CD4-positive, alpha-beta T cell treated with Interferon alpha-2 for 1 hour (primary cell): Measurements from ENCODE around the gene CXCL3.

Source experiments
- DNase-seq, 2 donors: peaks; one replicate each; pipeline ENCODE4 v3.0.0-alpha.2; 2020 to 2022

Gene CXCL3

GRCh38 chr4:74055096-74055495, 16.6 kb upstream of the CXCL3 start:
- DNase-seq, result no peak

DNA sequence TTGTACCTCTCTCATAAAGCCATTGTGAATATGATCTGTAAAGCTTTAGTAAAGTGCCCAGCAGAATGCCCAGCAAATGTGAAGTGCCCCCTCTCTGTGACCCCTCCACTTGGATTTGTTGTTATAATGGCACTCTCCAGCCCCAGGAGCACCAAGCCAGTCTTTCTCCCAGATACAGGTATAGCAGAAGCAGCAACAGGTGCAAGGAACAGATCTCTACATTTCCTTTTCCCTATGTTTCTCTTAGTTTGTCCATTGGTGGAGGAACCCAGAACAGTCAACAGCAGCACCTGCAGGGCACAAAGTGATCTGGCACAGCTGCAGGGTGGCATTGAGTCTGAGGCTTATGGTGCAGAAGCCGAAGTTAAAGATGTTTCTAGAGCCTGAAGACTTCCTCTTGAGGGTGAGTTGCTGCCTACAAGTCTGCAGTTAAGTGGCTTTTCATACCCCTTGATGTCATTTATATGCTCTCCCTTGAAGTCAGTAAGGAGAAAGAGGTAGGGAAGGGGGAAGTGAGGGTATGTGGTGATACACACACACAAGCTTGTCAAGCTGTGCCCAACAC, 16.1 kb upstream of the CXCL3 start:
- DNase-seq, result no peak

DNA sequence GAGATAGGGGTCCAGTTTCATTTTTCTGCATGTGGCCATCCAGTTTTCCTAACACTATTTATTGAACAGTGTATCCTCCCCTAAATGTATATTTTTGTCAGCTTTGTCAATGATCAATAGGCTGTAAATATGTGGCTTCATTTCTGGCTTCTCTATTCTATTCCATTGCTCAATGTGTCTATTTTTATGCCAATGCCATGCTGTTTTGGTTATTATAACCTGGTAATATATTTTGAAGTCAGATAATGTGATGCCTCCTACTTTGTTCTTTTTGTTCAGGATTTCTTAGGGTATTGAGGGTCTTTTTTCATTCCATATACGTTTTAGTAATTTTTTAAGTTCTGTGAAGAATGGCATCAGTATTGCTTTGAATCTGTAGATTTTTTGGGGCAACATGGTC, 8.7 kb upstream of the CXCL3 start:
- DNase-seq, result no peak

- DNase-seq, result no peak
Measured at GRCh38 chr4:74045772-74046171, 7.3 kb upstream of the CXCL3 start.

DNA sequence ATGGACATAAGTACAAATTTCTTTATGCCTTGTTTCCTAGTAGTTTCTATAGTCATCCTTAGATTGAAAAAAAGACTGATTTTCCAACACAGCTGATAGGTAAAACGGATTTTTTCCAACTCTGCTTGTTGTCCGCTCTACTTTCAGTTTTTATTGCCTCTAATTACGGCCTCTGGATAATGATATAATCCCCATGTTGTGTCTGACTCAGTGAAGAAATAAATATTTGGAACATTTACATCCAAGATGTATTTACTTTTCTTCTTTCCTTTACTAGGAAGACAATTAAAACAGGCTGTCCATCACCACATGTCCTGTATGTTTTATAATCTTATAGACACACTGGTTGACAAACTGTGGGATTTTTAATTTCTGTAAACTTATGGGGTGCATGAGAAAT, 6.8 kb upstream of the CXCL3 start:
- no peak for DNase-seq

- no peak for DNase-seq
Measured at GRCh38 chr4:74044677-74045076, 6.2 kb upstream of the CXCL3 start.

GRCh38 chr4:74042681-74043080, 4.2 kb upstream of the CXCL3 start:
- no peak for DNase-seq

DNA sequence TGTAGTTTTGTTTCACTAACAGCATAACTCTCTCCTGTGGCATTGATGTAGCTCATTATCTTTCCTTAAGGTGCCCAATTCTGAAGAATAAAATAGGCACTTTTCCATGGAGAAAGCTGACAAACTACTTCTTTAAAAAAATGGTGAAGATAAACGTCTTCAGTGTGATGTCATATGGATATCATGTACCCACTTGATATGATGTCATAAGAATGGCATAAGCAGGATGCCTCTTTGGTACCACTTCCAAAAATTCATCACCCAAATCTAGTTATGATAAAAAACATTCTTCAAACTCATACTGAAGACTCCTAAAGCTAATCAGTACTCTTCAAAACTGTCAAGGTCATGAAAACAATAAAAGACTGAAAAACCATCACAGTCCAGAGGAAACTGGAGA, 2.9 kb upstream of the CXCL3 start:
- DNase-seq, result no peak

DNA sequence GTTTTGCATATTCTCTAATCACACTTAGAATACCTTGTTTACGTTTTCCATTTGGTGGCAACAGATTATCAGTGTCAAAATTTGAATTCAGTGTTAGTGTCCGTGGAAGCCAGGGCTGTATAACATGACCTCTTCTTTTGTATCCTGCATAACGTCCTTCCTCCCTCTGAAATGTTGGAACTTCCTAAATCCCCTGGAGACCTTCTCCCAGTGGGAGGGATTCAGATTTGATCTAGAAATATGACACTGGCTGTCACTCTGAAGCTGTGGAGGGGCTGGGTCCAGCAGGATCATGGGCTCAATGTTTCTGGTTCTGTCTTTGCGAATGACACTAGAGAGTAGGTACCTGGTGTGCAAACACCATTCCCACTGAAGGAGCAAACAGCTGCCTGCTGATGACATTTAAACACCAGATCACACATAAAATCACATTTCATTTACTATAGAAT, 850 bp upstream of the CXCL3 start:
- DNase-seq, result no peak

GRCh38 chr4:74038086-74038424, 434 bp downstream of the CXCL3 start:
- DNase-seq, result no peak

DNA sequence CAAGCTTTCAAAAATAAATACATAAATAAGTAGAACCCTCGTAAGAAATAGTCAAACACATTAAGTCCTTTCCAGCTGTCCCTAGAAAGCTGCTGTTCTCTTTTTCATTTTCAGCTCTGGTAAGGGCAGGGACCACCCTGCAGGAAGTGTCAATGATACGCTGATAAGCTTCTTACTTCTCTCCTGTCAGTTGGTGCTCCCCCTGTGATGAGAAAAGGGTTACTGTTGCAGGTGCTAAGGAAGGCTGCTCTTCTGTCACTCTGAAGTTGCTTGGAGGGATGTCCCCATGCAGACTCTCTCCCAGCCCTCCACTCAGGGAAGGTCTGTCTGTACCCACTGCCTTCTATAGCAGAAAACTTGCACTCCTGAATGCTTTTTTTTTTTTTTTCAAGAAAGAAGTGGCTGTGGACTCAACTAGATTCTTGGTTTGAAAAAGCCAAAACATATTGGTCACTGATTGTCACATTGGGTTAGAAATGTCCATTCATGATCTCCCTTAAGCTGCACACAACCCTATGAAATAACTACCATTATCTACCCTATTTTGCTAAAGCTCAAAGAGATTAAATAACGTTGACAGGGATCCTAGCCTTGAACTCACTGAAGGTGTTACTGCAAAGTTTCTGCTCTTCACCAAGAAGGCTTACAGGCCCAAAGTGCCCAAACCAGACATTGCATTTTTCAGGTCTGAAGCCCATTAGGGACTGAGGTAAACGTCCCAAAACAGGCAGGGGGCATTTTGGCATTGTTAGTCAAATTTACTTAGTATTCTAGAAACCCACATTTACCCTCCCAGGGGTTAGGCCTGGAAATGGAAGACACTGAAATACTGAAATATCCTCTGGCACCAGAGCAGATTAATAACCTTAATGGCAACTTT, 1.2 kb downstream of the CXCL3 start:
- no peak for DNase-seq

- DNase-seq, result no peak
Measured at GRCh38 chr4:74033739-74034138, 4.8 kb downstream of the CXCL3 start.

GRCh38 chr4:74032064-74032463, 6.4 kb downstream of the CXCL3 start:
- DNase-seq, result no peak

DNA sequence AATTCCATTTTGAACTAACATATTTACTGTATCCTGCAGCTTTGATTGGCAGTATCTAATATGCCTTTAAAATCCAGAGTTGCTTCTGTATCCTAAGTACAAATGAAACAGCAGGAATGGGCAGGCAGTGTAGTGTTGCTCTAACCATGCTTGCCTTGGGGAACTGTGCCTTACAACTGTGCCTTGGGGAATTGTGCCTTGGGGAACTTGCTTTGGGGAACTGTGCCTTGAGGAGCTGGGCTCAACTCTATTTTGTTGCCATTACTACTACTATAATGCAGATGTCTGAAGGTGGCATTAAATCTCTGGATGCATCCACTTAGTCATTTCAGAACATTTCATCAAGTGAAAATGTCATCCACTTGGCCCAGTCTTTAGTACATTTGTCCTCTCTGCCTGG, 6.9 kb downstream of the CXCL3 start:
- no peak for DNase-seq

GRCh38 chr4:74030285-74030684, 8.2 kb downstream of the CXCL3 start:
- no peak for DNase-seq

GRCh38 chr4:74028504-74028903, 10.0 kb downstream of the CXCL3 start:
- no peak for DNase-seq

DNA sequence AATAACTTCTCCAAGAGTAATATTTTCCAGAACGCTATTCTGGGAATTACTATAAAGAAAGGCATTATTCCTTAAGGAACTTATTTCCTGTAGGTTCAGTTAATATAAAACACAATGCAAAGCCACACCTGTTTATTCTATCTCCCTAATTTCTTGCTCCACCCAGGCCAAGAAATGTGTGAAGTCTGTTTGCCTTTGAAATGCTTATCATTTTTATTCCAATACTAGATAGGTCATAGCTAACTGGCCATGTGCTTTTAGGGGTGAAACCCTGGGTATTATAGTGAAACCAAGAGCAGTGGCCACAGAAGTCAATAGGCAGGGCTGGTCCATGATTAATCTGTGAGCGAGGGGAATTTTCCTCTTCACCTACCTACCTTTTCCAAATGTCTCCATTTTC, 14.8 kb downstream of the CXCL3 start:
- DNase-seq, result no peak

- DNase-seq, result no peak
Measured at GRCh38 chr4:74021601-74022000, 16.9 kb downstream of the CXCL3 start.

DNA sequence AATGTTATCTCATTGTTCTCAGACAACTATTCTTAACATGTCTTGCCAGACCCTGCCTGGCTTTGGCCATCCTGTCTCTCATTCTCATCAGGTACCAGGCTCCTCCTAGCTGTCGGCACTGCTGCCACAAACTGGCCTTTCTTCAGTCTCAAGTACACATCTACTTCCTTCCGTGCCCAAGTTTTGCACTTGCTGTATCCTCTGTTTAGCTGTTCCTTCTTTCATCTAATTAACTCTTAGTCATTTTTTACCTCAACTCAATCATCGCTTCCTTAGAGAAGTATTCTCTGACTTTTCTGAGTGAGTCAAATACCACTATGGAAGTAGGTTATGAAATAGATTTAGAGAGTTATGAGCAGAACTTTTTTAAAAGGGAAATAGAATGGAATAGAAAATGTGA, 19.7 kb downstream of the CXCL3 start:
- DNase-seq, result peak in 1 of 2 donors; percentile 5

DNA sequence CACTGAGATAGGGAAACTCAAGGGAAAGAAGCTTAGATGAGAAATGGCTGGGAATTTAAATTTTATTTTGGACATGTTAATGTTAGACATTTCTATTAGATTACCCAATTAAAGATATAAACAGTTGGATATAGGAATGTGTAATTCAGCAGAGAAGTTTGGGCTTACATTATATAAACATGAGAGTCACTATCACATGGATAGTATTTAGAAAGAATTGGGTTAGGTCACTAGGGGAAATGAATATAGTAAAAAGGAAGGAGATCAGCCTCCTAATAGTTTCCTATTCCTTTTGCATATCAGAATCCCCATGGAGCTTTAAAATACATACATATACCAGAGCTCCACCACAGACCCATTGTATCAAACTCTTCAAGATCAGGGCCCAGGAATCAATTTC, 20.4 kb downstream of the CXCL3 start:
- no peak for DNase-seq

- no peak for DNase-seq
Measured at GRCh38 chr4:74016068-74016467, 22.4 kb downstream of the CXCL3 start.

GRCh38 chr4:74015126-74015780, 23.2 kb downstream of the CXCL3 start:
- DNase-seq, result no peak

GRCh38 chr4:74014332-74014731, 24.2 kb downstream of the CXCL3 start:
- DNase-seq, result no peak

DNA sequence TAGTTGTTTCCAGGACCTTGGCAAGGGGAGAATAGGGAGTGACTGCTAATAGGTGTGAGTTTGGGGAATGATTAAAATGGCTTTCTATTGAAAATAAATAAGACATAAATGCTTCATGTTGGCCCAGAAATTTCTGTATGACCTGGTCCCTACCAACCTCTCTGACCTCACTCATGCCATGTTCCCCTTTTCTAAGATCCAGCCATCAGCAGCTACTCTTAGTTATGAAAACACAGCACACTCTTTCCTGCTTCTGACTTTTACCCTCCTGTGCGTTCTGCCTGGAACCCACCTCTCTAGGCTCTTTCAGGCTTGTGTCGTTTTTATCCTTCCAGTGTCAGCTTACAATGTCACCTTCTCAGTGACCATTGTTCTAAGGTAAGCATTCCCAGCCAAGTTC, 25.2 kb downstream of the CXCL3 start:
- DNase-seq, result no peak
